Measurements from ENCODE around the gene HELT.

DNA sequence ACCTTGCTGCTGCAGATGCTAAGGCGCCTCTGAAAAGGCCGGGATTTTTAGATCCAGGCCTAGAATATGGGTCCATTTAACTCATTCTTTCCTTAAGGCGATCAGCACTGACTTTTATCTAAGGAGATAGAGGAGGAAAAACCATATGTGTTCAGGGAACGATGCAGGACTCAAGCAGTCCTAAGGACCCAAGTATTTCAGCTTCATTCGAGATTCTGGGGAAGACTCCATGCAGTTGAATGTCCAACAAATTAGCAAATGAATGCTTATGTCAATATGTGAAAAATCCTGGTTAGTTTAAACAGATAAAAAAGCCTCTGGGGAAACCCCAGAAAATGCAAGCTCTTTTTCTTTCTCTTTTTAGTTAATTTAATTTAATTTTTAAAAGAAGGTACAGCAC, 36.0 kb downstream of the HELT start:
- TF ChIP-seq, protein P1, sequence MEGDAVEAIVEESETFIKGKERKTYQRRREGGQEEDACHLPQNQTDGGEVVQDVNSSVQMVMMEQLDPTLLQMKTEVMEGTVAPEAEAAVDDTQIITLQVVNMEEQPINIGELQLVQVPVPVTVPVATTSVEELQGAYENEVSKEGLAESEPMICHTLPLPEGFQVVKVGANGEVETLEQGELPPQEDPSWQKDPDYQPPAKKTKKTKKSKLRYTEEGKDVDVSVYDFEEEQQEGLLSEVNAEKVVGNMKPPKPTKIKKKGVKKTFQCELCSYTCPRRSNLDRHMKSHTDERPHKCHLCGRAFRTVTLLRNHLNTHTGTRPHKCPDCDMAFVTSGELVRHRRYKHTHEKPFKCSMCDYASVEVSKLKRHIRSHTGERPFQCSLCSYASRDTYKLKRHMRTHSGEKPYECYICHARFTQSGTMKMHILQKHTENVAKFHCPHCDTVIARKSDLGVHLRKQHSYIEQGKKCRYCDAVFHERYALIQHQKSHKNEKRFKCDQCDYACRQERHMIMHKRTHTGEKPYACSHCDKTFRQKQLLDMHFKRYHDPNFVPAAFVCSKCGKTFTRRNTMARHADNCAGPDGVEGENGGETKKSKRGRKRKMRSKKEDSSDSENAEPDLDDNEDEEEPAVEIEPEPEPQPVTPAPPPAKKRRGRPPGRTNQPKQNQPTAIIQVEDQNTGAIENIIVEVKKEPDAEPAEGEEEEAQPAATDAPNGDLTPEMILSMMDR (conservative IDR thresholded peaks at IDR 0.05 in 1 of 2, IDR thresholded peaks at IDR 0.05 in 1 of 2; ENCODE audit: low read depth in 1 of 2, low read length in 2 of 2) = no peak
- TF ChIP-seq EZH2 (IDR thresholded peaks at IDR 0.05; ENCODE audit: low read length, missing control alignments) = no peak
